GM19468 (cell line): ENCODE results near the gene FYN.
A peak's percentile ranks its signal among the peaks of the same experiment; 100 is the strongest.

Experiments used
- ATAC-seq: cut with Tn5 transposase; IDR thresholded peaks from one replicate; pipeline ENCODE4 v1.9.1; 2021; ENCODE audit warnings: mild to moderate bottlenecking, moderate library complexity, moderate number of reproducible peaks; ENCODE audit not compliant: unreplicated experiment; ENCODE audit errors: extremely low read depth

FYN gene

DNA sequence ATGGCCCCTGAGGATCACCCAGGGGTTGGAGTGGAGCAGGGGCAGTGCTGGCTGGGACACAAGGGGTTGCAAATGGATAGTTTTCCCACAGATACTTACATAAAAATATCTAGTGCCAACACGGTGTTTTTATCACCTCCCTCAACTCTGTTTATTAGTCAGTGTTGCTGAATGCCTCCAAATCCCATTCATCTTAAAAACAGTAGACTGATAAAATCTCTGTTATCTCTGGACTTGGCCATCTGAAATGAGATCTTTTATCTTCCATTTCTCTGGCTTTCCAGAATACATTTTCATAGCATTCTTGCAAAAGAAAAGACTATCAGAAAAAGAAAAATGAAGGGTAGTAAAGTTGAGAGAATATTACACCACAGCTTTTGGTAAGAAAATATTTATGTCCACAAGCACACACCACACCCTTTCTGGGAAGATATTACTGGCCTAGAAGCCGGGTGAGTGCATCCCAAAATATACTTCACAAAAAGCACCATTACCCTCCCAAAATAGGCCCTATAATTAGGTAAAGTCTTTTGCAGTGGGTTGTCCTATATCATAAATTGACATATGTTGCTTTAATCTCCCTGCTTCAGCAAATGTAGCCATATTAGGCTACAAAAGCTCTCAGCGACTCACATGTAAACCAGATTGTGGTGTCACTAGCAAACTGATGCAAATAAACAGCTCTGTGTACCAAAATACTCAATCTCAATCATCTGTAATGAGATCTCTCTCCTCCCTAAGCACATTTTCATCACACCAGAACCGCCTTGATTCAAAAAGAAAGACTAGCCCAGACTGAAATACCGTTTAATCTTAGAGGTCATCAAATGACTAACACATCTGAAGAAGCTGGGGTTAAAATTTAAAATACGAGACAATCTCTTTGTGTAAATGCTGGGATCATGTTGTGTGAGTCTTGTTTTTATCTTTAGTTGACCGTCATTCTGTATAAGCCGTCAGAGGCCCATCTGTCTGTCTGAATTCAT, 96.7 kb downstream of the FYN start:
- no peak for ATAC-seq

- ATAC-seq, result no peak
Observed at GRCh38 chr6:111775145-111775922, 97.9 kb downstream of the FYN start.

DNA sequence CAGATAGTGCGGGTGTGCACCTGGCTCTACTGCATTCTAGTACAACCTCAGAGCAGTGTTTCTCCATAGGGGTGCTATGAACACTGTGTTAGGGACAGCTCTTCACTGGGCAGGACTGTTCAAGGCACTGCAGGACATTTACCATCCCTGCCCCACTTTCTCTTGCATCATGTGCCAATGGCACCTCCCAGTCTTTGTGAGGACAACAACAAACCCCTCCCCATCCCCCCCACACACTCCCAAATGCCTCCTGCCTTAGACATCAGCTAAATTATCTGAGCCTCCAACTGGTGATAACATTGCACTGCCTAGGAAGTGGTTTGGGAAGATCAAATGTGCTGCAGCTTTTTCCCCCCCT, 98.9 kb downstream of the FYN start:
- ATAC-seq, result no peak

DNA sequence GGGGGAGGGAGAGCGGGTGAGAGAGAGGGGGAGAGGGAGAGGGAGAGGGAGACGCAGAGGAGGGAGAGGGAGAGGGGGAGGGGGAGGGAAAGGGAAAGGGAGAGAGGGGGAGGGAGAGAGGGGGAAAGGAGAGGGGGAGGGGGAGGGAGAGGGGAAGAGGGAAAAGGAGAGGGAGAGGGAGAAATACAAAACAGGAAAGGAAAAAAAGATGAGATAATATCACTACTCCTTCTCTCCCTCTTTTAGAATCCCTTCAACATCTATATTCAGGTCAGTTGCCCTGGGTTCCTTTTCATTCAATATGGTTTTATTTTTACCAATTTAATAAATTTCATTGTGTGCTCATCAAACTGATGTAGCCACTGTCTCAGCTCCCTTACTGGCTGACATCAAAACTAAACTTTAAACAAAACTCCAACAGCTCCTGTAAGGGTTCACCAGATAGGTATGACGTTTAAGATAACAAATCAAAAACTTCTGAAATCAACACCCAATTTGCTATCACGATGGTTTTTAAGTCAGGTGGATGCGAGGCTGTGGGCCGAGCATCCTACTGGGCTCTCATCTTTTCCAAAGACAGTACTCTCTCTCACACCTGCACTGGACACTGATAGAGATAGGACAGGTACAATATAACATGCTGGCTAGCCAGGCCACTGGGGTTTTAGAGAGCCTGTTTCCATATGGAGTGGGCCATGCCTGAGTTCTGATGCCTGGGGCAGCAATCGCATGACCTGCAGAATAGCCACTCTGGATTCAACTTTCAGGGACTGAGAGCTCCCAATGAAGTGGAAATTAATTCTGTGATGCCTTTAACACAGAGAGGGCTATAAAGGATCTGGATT, 99.5 kb downstream of the FYN start:
- ATAC-seq, result no peak

- no peak for ATAC-seq
Observed at GRCh38 chr6:111772381-111772780, 100.9 kb downstream of the FYN start.

- no peak for ATAC-seq
Observed at GRCh38 chr6:111771629-111772028, 101.6 kb downstream of the FYN start.

DNA sequence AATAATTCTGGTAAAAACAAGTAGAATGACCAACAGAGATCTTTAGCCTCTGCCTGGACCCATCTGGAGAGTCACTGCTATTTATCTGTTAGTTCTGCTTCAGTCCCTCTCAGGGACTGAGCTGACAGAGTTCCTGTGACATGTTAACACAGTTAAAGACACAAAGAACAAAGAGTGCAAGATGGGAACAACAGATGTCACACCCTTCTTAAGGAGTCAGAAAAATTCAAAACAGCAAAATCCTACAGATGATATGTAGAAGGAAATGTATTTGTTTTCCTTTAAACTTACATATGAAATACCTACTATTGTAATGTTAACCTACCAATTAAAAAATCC, 102.2 kb downstream of the FYN start:
- ATAC-seq, result no peak

DNA sequence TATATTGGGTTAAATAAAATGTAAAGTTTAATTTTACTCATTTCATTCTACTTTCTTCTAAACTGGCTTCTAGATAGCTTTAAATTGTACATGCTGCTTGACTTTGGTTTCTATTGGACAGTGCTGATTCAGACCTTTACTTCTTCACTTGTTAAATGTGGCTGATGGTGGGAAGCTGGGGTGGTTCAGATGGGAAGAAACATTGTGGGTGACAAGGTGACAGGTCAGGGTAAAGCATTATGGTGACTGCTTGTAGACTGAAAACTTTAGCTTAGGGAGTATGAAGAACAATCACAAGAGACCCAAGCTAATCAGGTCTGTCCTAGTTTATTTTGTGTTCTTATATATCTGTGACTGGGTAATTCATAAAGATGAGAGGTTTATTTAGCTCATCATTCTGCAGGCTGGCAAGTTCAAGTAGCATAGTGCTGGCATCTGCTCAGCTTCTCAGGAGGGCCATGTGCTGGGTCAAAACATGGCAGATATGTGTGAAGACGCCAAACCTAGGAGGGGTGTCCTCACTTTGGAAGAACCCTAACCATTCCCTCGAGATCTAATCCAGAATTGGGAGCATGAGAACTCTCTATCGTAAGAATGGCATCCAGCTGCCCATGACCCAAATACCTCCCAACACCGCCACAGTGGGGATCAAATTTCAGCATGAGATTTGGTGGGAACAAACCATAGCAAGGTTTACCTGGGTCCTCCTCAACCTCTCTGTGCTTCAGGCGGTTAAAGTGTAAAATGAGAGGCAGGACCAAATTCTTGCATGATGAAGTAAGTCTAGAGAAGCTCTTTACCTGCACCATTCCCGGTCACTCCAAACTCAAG, 102.8 kb downstream of the FYN start:
- ATAC-seq, result no peak

DNA sequence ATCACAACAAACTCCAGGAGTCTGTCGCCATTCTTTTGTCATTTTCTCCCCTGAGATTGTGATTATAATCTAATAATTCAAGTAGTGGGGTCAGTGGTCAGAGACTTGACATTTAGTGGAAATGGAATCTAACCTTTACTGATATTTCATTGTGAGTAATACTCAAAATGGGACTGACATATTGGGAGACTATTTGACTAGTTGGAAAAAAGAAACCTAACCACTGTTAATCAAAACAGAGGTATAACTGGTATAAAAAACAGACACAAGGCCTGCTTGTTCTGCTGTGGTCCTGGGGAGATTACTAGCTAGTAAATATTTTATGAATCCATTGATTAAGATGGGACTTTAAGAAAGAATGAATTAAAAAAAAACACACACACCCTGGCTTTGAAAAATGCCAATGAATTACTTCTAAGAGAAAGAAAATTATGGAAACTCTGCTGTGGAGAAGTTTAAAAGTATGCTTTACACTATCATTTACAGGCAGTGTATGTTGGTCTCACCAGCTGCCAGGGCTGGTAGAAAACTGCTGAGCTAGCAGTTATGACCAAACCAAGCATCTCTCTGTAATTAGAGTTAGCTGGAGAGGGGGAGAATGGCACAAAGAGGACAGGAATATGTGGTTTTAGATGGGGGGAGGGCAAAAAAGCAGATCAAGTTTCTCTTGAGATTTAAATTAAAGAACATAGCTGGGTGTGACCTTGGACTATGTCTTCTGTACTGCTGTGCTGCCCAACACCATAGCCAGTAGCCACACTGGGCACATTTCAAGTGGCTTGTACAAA, 103.7 kb downstream of the FYN start:
- no peak for ATAC-seq

DNA sequence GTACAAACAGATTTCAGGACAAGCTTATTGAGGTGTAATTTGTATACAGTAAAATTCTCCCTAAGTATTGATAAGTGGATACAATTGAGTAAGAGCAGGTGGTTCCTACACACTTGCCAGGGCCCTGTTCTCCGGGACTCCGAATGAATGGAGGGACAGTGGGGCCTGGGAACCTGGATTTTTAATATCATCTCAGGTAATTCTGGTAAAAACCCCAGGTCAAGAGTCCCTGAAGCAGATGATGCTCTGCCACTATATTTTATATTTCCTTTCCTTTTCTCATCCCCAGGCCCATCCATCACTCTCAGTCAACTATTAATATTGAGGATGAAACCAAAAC, 104.9 kb downstream of the FYN start:
- no peak for ATAC-seq

DNA sequence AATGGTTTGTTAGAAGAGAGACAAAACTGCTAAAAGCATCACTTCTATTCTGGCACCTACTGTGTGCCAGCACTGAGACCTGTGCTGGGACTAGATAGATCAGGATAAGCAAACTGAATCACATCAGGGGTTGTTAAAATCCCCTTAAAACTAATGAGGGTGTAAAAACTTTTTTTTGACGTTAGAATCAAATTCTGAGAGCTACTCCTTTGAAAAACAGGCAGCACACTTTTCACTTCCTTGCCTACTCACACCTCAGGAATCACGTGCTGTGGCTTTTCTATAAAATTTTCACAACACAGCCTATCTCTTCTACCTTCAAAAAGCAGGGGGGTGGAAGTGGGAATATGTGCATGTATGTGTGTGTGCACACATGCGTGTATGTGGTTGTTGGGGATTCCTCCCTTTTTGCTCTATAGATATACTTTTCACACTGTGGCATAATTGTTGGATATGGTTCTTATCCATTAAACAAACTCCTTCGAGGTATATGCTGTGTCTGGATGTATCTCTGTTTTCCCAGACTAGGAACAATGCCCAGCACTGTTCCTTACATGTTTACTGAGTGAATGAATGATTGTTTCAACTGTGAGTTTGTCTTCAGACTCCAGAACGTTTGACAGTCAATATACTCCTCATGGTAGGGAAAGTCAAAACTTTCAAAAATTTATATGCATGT, 105.4 kb downstream of the FYN start:
- no peak for ATAC-seq

DNA sequence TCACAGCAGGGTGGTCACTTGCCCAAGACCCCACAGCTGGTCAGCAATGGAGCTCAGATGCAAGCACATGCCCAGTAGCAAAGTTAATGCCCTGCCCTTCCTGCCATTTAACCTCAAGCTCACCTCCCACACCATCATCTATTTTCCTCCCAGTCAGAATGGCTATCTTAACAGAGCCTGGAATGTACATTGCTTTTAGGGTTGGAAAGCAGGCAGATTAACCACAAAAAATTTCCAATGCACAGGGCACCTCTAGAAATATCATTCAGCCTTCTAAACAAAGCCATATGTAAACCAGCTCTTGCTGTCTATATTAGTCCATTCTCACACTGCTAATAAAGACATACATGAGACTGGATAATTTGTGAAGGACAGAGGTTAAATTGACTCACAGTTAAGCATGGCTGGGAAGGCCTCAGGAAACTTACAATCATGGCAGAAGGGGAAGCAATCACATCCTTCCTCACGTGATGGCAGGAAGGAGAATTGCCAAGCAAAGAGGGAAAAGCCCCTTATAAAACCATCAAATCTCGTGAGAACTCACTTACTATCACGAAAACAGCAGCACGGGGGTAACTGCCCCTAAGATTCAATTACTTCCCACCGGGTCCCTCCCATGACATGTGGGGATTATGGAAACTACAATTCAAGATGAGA, 106.9 kb downstream of the FYN start:
- no peak for ATAC-seq

DNA sequence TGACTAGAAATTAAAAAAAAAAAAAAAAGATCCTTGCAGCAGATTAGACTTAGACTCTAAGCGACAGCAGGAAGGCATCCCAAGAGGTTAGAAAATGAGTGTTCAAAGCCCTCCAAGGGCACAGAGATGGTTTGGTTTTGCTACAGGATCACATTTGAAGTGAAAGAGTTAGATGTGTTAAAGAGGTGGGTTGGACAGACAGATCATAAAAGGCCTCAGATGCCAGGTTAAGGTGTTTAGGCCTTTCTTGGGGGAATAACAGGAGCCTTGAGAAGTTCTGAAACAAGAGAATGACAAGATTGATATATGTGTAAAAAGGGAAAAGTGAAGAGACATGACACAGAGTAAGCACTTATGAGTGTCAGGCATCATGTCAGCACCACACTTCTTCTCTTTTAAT, 107.5 kb downstream of the FYN start:
- no peak for ATAC-seq

DNA sequence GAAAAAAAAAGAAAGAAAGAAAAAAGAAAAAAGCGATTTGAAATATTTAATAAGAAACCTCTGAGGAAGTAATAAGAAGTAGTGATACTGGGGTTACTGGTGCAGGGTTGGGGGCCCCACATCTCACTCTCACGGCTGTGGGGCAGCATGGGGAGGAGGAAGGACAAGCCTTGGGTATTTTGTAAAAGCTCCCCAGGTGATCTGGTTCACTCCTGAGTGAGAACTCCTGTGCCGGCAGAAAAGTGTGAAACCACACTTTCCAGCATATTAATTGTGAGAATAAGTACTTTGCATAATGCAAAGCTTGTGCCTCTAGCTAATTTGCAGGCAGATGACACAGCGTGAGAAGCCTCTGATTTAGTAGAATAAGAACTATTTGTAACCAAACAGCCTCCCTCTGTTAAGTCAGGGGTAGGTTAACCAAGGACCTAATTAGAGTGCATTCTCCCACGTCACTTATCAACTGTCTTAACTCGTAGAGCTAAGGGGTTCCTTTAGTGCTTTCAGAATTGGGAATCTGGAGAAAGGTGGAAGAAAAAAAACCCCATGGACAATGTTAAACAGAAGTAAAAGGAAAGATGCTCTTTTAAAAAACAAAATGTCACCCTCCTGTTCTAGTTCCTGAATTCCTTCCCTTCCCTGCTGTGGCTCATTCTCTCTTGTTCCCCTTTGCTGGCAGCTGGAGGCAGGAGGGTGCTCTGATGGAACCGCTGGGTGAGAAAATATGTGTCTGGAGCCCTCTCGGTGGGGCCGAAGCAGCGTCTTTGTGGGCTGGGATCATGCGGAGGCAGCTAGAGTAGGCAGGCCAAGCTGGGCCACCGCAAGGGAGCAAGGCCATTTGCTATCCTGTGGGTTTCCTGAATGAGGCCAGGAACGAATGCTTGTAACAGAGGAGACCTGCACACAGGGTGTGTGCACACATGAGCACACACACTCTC, 108.7 kb downstream of the FYN start:
- peak; percentile 83 for ATAC-seq

- no peak for ATAC-seq
Observed at GRCh38 chr6:111763381-111763780, 109.9 kb downstream of the FYN start.

- no peak for ATAC-seq
Observed at GRCh38 chr6:111761783-111762312, 111.4 kb downstream of the FYN start.

GRCh38 chr6:111761212-111761611, 112.0 kb downstream of the FYN start:
- ATAC-seq, result no peak
